Posterior vena cava (tissue), 2 donors: ENCODE results near the gene EXTL1. TPM values are rescaled to one million over a fixed set of nuclear protein-coding genes. Genes with fewer than 3 reads are reported as not detected.
A peak's percentile ranks its signal among the peaks of the same experiment; 100 is the strongest.

Source experiments
- DNase-seq: peaks from one replicate; pipeline ENCODE4 v3.0.0-alpha.2; 2020; ENCODE audit warnings: low spot score
- intact Hi-C, 2 donors: fragments of 100-400 bp; cut with DNase I; formaldehyde crosslinking; loops; one replicate each; pipeline versions ENCODE4 v1.14.1 to v1.14.2; 2022 to 2023
- total RNA-seq, 2 donors: library from RNA; stranded (reverse); fragmentation: NEBNext Ultra II Directional; extraction: Animal tissue kit (Norgen Biotek cat#: 25700); gene quantifications; one replicate each; pipeline ENCODE4 v1.2.1, GENCODE V29; 2021
- donor health status: DM: yes; HTN: yes; CAD: no.
- donor health status: DM: yes; HTN: yes; CAD: no.

EXTL1 gene
- total RNA-seq, 2 donors from 2014 or later, result 1.7 TPM; not detected in 1

GRCh38 chr1:26035203-26035958, 13.8 kb downstream of the EXTL1 start:
- intact Hi-C loops, result loop anchor here (10.0 kb wide), 1 partner anchor 109 kb away; no protein-coding TSS in a partner anchor
- DNase-seq, result peak; percentile 97

GRCh38 chr1:26035959-26036755, 14.6 kb downstream of the EXTL1 start:
- DNase-seq, result peak; percentile 95
- intact Hi-C loops, result loop anchor here (10.0 kb wide), 1 partner anchor 109 kb away; no protein-coding TSS in a partner anchor

GRCh38 chr1:26036756-26037281, 15.2 kb downstream of the EXTL1 start:
- intact Hi-C loops, result loop anchor here (10.0 kb wide), 1 partner anchor 108 kb away; no protein-coding TSS in a partner anchor
- no peak for DNase-seq

- intact Hi-C loops, result loop anchor here (10.0 kb wide), 1 partner anchor 107 kb away; no protein-coding TSS in a partner anchor
- DNase-seq, result no peak
Observed at GRCh38 chr1:26037904-26038303, 16.3 kb downstream of the EXTL1 start.

GRCh38 chr1:26038477-26038876, 16.9 kb downstream of the EXTL1 start:
- intact Hi-C loops, result loop anchor here (10.0 kb wide), 1 partner anchor 106 kb away; no protein-coding TSS in a partner anchor
- no peak for DNase-seq

- no peak for DNase-seq
- intact Hi-C loops, result loop anchor here (10.0 kb wide), 1 partner anchor 106 kb away; no protein-coding TSS in a partner anchor
Observed at GRCh38 chr1:26038904-26039303, 17.3 kb downstream of the EXTL1 start.

GRCh38 chr1:26041401-26041800, 19.8 kb downstream of the EXTL1 start:
- intact Hi-C loops, result no loop called here

GRCh38 chr1:26041978-26042377, 20.4 kb downstream of the EXTL1 start:
- intact Hi-C loops, result no loop called here
- no peak for DNase-seq

More at GRCh38 chr1:26041401-26041800, 19.8 kb downstream of the EXTL1 start:
- DNase-seq, result no peak

- no peak for DNase-seq
- intact Hi-C loops, result no loop called here
Observed at GRCh38 chr1:26043765-26044164, 22.2 kb downstream of the EXTL1 start.

GRCh38 chr1:26044414-26044813, 22.8 kb downstream of the EXTL1 start:
- no peak for DNase-seq
- intact Hi-C loops, result no loop called here

- intact Hi-C loops, result no loop called here
- no peak for DNase-seq
Observed at GRCh38 chr1:26044971-26045721, 23.6 kb downstream of the EXTL1 start.

- DNase-seq, result no peak
- intact Hi-C loops, result no loop called here
Observed at GRCh38 chr1:26045722-26046245, 24.2 kb downstream of the EXTL1 start, which contains the start of gene SLC30A2. TSS of gene SLC30A2 (minus strand) at chr1:26046118. CDS start at chr1:26045896, 222 bp downstream.

- DNase-seq, result no peak
- intact Hi-C loops, result no loop called here
Observed at GRCh38 chr1:26046246-26047095, 24.9 kb downstream of the EXTL1 start.

- intact Hi-C loops, result no loop called here
- no peak for DNase-seq
Observed at GRCh38 chr1:26047278-26047874, 25.8 kb downstream of the EXTL1 start.

- intact Hi-C loops, result no loop called here
- no peak for DNase-seq
Observed at GRCh38 chr1:26049531-26050247, 28.1 kb downstream of the EXTL1 start.

GRCh38 chr1:26050248-26050640, 28.7 kb downstream of the EXTL1 start:
- no peak for DNase-seq
- intact Hi-C loops, result no loop called here
